GM08714 (cell line): ENCODE measurements around the gene ERICH6B.

ENCODE experiments used
- H3K4me3 ChIP-seq: fragments of 200-500 bp; sonication (Bioruptor generic); 2 replicates; pipeline ENCODE4 v1.5.1; 2014; ENCODE audit warnings: mild to moderate bottlenecking, low read length, inconsistent platforms
- ZNF274 ChIP-seq: IDR thresholded peaks from 2 replicates; pipeline ENCODE4 v1.6.1; 2012; ENCODE audit warnings: mild to moderate bottlenecking, low read depth, low read length

ERICH6B gene

GRCh38 chr13:45541806-45542205, 73.7 kb downstream of the ERICH6B start:
- no peak for TF ChIP-seq ZNF274
- no peak overlapping the region for H3K4me3 ChIP-seq

GRCh38 chr13:45540864-45541263, 74.7 kb downstream of the ERICH6B start:
- no peak overlapping the region for H3K4me3 ChIP-seq
- TF ChIP-seq ZNF274 = no peak

- TF ChIP-seq ZNF274 = no peak
- no peak overlapping the region for H3K4me3 ChIP-seq
Observed at GRCh38 chr13:45540195-45540594, 75.3 kb downstream of the ERICH6B start.

GRCh38 chr13:45538382-45538781, 77.2 kb downstream of the ERICH6B start:
- H3K4me3 ChIP-seq = no peak overlapping the region
- TF ChIP-seq ZNF274 = no peak

GRCh38 chr13:45537516-45537915, 78.0 kb downstream of the ERICH6B start:
- no peak for TF ChIP-seq ZNF274
- no peak overlapping the region for H3K4me3 ChIP-seq

GRCh38 chr13:45536224-45536623, 79.3 kb downstream of the ERICH6B start:
- TF ChIP-seq ZNF274 = no peak

GRCh38 chr13:45534604-45535003, 80.9 kb downstream of the ERICH6B start:
- no peak for TF ChIP-seq ZNF274
- no peak overlapping the region for H3K4me3 ChIP-seq

More at GRCh38 chr13:45536224-45536623, 79.3 kb downstream of the ERICH6B start:
- H3K4me3 ChIP-seq = no peak overlapping the region

- H3K4me3 ChIP-seq = no peak overlapping the region
- no peak for TF ChIP-seq ZNF274
Observed at GRCh38 chr13:45529758-45530157, 85.8 kb downstream of the ERICH6B start.

- TF ChIP-seq ZNF274 = no peak
- no peak overlapping the region for H3K4me3 ChIP-seq
Observed at GRCh38 chr13:45527699-45528462, 87.7 kb downstream of the ERICH6B start.

- TF ChIP-seq ZNF274 = no peak
Observed at GRCh38 chr13:45522571-45522970, 93.0 kb downstream of the ERICH6B start.

GRCh38 chr13:45521297-45521696, 94.2 kb downstream of the ERICH6B start:
- H3K4me3 ChIP-seq = no peak overlapping the region
- no peak for TF ChIP-seq ZNF274

More at GRCh38 chr13:45522571-45522970, 93.0 kb downstream of the ERICH6B start:
- H3K4me3 ChIP-seq = no peak overlapping the region

- no peak for TF ChIP-seq ZNF274
- no peak overlapping the region for H3K4me3 ChIP-seq
Observed at GRCh38 chr13:45519493-45519892, 96.0 kb downstream of the ERICH6B start.

GRCh38 chr13:45518525-45519245, 96.9 kb downstream of the ERICH6B start:
- TF ChIP-seq ZNF274 = no peak
- no peak overlapping the region for H3K4me3 ChIP-seq

GRCh38 chr13:45516757-45517156, 98.8 kb downstream of the ERICH6B start:
- TF ChIP-seq ZNF274 = no peak
- H3K4me3 ChIP-seq = no peak overlapping the region

- TF ChIP-seq ZNF274 = no peak
- H3K4me3 ChIP-seq = no peak overlapping the region
Observed at GRCh38 chr13:45512098-45512496, 103.4 kb downstream of the ERICH6B start.
